ENCODE data around the gene MDN1.
"Not testable (repeated sequence)": the region's sequence is repeated elsewhere in the genome, so short reads cannot be mapped to it uniquely, and the experiment has no call there.

MDN1 gene

DNA sequence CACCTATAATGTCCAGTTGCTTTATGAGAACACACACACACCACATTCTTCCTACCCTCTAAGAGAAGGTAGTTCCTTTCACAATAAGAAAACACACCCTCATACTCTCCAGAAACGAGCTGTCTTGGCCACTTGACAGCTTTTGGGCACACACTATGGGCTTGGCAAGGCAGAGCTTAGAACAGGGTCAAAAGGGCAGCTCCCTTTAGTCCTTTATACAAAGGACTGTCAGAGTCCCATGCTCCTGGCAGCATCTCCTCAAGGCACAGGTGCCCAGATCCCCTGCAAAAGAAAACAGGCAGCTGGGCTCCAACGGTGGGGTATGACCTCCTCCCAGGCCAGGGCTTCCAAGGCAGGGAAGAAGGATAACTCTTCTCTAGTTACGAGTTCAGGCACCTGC lies 176.2 kb downstream of the MDN1 start:
- DNase-seq = no peak

DNA sequence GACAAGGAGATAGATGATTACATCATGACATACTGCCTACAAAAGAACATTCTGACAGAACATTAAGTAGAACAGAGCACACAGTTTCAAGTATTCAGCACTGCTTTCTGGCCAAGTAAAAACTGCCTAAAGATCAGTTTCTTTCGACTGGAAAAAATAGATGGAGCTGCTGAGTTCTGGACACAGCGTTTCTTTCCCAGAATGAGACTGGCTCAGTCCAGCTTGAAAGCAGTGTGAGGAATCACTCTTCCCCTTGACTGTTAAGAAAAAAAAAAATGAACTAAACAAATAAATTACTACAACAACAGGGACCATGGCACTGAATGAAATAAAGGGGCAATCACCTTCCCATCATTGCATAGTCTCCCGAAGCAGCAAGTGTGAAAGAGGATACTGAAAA lies 176.6 kb downstream of the MDN1 start:
- DNase-seq = no peak

- not testable (repeated sequence) for DNase-seq
Observed at GRCh38 chr6:89641581-89641980, 178.0 kb downstream of the MDN1 start.

- no peak for DNase-seq
Observed at GRCh38 chr6:89640804-89641203, 178.8 kb downstream of the MDN1 start.

GRCh38 chr6:89638320-89639195 lies 181.0 kb downstream of the MDN1 start, which contains the start of gene LYRM2:
LYRM2 (minus strand) TSS chr6:89638747; CDS start chr6:89638716, 31 bp downstream.
- peak; percentile 67 for DNase-seq

DNA sequence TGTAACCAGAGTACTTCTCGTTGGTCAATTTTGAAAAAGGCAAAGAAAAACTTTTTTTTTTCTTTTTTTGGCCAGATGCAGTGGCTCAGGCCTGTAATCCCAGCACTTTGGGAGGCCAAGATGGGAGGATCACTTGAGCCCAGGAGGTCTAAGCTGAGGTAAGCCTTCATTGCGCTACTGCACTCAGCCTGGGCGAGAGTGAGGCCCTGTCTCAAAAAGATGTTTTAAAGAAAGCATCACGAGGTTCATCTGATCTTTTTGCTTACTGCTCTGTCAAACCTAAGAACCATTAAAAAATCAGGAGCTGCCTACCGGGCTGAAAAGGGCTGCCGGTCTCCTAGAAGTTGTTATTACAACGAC lies 181.7 kb downstream of the MDN1 start:
- no peak for DNase-seq

GRCh38 chr6:89636412-89636811 lies 183.2 kb downstream of the MDN1 start:
- not testable (repeated sequence) for DNase-seq

DNA sequence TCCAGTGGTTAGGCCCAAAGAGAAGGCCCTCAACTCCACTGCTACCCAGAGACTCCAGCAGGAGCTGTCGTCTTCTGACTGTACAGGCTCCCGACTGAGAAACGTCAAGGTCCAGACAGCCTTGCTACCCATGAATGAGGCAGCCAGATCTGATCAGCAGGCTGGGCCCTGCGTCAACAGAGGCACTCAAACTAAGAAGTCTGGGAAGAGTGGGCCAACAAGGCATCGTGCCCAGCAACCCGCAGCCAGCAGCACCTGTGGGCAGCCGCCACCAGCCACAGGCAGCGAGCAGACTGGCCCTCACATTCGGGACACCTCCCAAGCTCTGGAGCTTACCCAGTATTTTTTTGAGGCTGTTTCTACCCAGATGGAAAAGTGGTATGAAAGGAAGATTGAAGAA lies 189.1 kb downstream of the MDN1 start:
- no peak for DNase-seq

DNA sequence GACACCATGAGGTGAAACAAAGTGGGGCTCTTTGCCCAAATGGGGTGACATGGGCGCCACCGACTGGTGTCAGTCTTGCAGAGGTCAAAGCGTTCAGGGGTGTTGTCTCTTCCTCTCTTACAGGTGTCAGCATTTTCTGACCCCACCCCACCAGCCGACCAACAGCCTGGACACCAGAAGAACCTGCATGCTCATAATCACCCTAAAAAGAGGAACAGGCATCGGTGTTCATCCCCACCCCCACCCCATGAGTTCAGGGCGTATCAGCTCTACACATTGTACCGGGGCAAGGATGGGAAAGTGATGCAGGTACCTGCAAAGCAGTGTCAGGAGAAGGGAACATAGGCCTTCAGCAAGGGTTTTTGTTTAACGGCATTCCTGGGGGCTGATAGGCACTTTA lies 195.8 kb downstream of the MDN1 start:
- DNase-seq = no peak

GRCh38 chr6:89619567-89619966 lies 200.0 kb downstream of the MDN1 start:
- DNase-seq = no peak

- no peak for DNase-seq
Observed at GRCh38 chr6:89618026-89618425, 201.6 kb downstream of the MDN1 start.

DNA sequence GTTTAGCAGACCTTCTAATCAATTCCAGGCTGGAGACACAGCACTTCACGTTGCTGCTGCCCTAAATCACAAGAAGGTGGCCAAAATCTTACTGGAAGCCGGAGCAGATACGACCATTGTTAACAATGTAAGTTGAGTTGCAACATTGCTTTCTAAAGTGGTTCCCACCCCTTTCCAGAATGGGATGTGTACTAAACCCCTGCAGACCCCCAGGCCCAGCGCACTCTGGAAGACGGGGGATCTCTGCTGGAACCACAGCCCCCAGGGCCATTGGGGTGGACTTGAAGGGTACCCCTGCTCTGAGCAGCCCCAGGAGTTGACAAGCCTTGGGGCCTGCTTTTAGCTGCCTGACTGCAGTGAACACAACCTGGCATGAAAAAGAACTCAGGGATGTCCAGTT lies 203.1 kb downstream of the MDN1 start:
- DNase-seq = no peak

GRCh38 chr6:89615882-89616281 lies 203.7 kb downstream of the MDN1 start:
- no peak for DNase-seq

DNA sequence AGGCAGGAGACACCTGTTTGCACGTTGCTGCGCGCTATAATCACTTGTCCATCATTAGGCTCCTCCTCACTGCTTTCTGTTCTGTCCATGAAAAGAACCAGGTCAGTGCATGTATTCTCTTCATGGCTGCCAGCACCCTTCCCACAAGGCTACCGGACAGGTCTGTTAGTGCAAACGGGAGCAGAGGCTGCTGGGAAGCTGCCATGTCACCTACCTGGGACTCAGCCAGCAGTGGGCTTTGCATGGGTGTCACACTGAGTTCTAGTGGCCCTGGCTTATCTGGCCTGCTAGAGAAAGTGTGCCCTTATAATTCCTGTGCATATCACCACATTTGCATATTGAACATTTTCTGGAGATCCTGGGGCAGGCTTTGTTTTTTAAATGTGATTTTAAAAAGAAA lies 205.8 kb downstream of the MDN1 start:
- no peak for DNase-seq

- no peak for DNase-seq
Observed at GRCh38 chr6:89612121-89612520, 207.5 kb downstream of the MDN1 start.

GRCh38 chr6:89611666-89612065 lies 207.9 kb downstream of the MDN1 start:
- no peak for DNase-seq

DNA sequence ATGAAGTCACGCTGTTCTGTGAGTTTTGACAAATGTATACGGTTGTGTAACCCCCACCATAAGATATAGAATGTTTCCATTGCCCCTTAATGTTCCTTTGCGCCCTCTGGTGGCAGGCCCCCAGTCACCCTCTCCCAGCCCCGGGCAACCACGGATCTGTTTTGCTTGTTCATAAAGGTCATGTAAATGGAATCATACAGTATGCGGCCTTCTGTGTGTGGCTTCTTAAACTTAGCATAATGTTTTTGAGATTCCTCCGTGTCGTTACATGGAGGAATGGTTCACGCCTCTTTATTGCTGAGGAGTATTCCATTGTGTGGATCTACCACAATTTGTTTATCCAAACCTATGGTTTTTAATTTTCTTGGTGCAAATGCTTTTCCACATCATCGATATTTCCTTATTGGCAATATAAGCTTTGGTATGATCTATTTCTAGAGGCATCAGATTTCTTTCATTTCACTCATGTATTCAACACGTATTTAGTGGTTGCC lies 209.4 kb downstream of the MDN1 start:
- peak; percentile 59 for DNase-seq

- no peak for DNase-seq
Observed at GRCh38 chr6:89605861-89606260, 213.7 kb downstream of the MDN1 start.

- DNase-seq = no peak
Observed at GRCh38 chr6:89604653-89605052, 214.9 kb downstream of the MDN1 start.

- no peak for DNase-seq
Observed at GRCh38 chr6:89602166-89602565, 217.4 kb downstream of the MDN1 start.

DNA sequence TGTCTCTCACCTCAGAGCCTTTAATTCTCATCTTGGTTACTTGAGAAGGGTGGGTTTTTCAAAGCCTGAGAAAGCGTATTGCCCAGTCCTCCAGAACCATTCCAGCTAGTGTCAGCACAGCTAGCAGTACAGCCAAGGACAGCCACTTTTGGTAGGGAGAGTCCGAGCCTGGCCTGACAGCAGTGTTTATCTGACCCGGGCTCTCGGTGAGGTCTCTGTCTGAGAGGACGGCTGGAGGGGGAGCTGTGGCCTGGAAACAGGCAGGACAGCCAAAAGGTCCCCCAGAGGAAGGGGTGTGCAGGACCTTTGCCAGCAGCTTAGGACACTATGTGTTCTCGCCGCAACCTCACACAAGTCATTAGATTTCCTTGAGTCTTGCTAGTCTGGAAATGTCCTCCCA lies 219.9 kb downstream of the MDN1 start:
- no peak for DNase-seq

GRCh38 chr6:89597988-89598387 lies 221.6 kb downstream of the MDN1 start:
- DNase-seq = peak; percentile 37

- no peak for DNase-seq
Observed at GRCh38 chr6:89597372-89597771, 222.2 kb downstream of the MDN1 start.

GRCh38 chr6:89596484-89596883 lies 223.1 kb downstream of the MDN1 start:
- no peak for DNase-seq

- no peak for DNase-seq
Observed at GRCh38 chr6:89596056-89596455, 223.5 kb downstream of the MDN1 start.

All from 8988T (cell line).